ENCODE data around the gene SLC25A26. TPM values are rescaled to one million over a fixed set of nuclear protein-coding genes. Genes with fewer than 3 reads are reported as not detected.

Gene SLC25A26
- total and polyA plus RNA-seq, 2 of the 13 experiments (the other 11 are each of a cell fraction or from before 2014, with no cell fraction given): 23.1 to 32.7 TPM

DNA sequence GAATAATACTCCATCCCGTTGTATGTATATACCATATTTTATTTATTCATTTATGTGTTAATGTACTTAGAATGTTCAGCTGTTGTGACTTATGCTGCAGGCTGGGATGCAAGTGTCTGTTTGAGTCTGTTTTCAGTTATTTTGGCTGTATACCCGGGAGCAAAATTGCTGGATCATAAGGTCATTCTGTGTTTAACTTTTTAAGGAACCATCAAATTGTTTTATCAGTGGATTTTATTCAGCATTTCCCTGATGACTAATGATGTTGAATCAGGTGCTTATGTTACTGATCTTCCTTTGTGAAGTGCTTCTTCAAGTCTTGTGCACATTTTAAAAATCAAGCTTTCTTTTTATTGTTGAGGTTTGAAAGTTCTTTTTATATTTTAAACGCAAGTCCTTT lies 118.1 kb downstream of the SLC25A26 start:
- intact Hi-C loops (cut with micrococcal nuclease; ENCODE audit: unreplicated experiment): no loop called here
- H3K79me2 ChIP-seq (ENCODE audit: insufficient read depth, low read length): no peaks in the 10 kb centered on the region
- no peaks in the 10 kb centered on the region for H3K9me3 ChIP-seq (ENCODE audit: low read length)
- no peak overlapping the region for H3K4me2 ChIP-seq (ENCODE audit: low read depth, low read length)
- in situ Hi-C loops (cut with HindIII; ENCODE audit: extremely low pct_ligation_motif_present, low pct_unique_long_range_greater_than_20kb): no loop called here
- ATAC-seq (no peak), FAIRE-seq (no peak), DNase-seq (ENCODE audit: low spot score) (no peak)
- H3K27me3 ChIP-seq (ENCODE audit: control insufficient read depth in 1 of 2, insufficient read depth in 2 of 2, low read length in 2 of 2): no peaks in the 10 kb centered on the region
- H3K4me1 ChIP-seq (ENCODE audit: insufficient read depth, low read length): peaks cover 6% of the 10 kb centered on the region; the same call in 1 of the 2 replicates
- POLR2A ChIA-PET: no interaction called here
- no peak overlapping the region for H3K9ac ChIP-seq (ENCODE audit: insufficient read depth, low read depth, low read length)
- H2AFZ ChIP-seq (ENCODE audit: low read length): no peak overlapping the region
- CTCF ChIA-PET (ENCODE audit: low intra/inter-chr PET ratio, low total read pairs): no interaction called here
- no peak for TF ChIP-seq PRDM15 (CRISPR knock-in tag; IDR thresholded peaks at IDR 0.05)
- no peak for TF ChIP-seq MLXIP (CRISPR knock-in tag; IDR thresholded peaks at IDR 0.05; ENCODE audit: borderline replicate concordance)
- TF ChIP-seq ZBTB26 (CRISPR knock-in tag; IDR thresholded peaks at IDR 0.05; ENCODE audit: borderline replicate concordance): no peak
- no peaks in the 10 kb centered on the region for H4K20me1 ChIP-seq (ENCODE audit: insufficient read depth, low read length)
- BruUV-seq (replicated peaks): no TSS peak
- 78% methylated on average over 3 of the region's 3 CpGs for WGBS (ENCODE audit: low lambda C conversion rate)
- H3K4me3 ChIP-seq (replicated peaks in 1 of 3; ENCODE audit: insufficient read depth in 1 of 3, low read depth in 2 of 3, low read length in 3 of 3): no peak overlapping the region
- H3K36me3 ChIP-seq (replicated peaks in 1 of 2; ENCODE audit: control insufficient read depth in 1 of 2, insufficient read depth in 2 of 2, low read length in 2 of 2): no peaks in the 10 kb centered on the region
- no peak overlapping the region for H3K27ac ChIP-seq (ENCODE audit: extremely low read length, insufficient read depth, low read length)
